GM12872 (cell line): Measurements from ENCODE around the gene CORO6.

Experiments
- CTCF ChIP-seq: IDR thresholded peaks from 3 replicates; pipeline ENCODE4 v1.5.1; 2011; ENCODE audit warnings: low read depth, mild to moderate bottlenecking, low read length, moderate library complexity; ENCODE audit not compliant: insufficient read depth

The CORO6 gene

GRCh38 chr17:29648005-29648404 lies 25.3 kb upstream of the CORO6 start:
- TF ChIP-seq CTCF: no peak

- no peak for TF ChIP-seq CTCF
Observed at GRCh38 chr17:29645515-29646051, 22.9 kb upstream of the CORO6 start.

- no peak for TF ChIP-seq CTCF
Observed at GRCh38 chr17:29643817-29644160, 21.1 kb upstream of the CORO6 start.

- TF ChIP-seq CTCF: no peak
Observed at GRCh38 chr17:29642171-29642611, 19.5 kb upstream of the CORO6 start.

GRCh38 chr17:29640981-29641642 lies 18.4 kb upstream of the CORO6 start:
- TF ChIP-seq CTCF: no peak

GRCh38 chr17:29640413-29640812 lies 17.7 kb upstream of the CORO6 start:
- TF ChIP-seq CTCF: no peak

GRCh38 chr17:29633886-29634285 lies 11.2 kb upstream of the CORO6 start:
- TF ChIP-seq CTCF: no peak
